Bone marrow (tissue), 2 donors: ENCODE measurements around the gene TTC39C.
"Not testable (repeated sequence)": the region's sequence is repeated elsewhere in the genome, so short reads cannot be mapped to it uniquely, and the experiment has no call there.

Experiments used
- DNase-seq, 2 donors: peaks; one replicate each; lab custom pipeline; 2025; lab: John Stamatoyannopoulos, UW

Gene TTC39C

DNA sequence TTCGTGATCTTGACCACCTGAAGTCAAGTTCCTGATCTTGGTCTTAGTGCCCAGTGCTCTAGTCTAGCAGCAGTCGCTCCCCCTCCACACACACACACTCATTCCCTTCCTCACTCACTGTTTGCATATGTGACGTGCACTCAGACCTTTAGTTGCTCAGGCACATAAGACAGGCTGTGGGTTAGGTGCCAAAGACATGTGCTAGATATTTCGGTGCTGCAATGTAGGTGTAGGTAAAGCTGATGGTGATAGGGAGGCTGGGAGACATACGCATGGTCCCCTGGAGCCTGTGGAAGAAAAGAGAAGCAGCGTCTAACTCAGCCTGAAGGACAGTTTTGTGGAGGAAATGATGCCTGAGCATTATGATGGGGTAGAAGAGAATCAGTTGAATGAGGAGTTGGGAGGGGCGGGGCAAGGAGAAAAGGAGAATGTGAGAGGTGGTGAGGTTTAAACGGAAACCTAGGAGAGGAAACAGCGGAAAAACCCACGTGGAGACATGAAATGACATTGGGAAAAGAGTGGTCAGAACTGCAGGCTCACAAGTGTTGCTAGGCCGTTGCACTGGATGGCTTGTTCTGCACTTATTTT is 3.8 kb downstream of the TTC39C start:
- DNase-seq, result no peak

DNA sequence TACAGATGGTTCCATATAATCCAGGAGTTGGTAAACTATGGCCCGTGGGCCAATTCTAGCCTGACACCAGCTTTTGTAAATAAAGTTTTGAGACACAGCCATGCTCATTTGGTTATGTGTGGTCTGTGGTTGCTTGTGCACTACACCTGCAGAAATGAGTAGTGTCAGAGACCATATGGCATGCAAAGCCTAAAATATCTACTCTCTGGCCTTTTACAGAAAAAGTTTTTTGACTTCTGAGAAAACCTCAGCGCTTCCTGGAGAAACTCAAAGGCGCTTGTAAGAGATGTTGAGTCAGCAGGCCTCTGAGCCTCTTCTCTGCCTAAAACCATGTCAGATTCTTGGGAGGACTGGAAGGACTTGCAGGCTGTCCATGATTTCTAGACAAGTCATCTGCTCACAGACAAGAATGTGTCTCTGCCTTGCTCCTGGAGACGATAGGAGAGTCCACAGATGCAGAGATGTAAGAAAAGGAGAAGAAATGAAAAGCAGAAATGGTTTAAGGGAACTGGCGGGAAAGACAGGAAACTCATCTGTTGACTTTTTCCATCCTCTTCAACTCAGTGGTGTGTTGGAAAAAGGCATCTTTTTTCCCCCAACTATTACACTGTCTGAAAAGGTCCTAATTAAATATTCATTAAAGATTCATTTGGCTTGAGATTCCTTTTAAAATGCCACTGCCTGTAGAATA is 5.2 kb downstream of the TTC39C start:
- peak in 1 of 2 donors; percentile 45 for DNase-seq

DNA sequence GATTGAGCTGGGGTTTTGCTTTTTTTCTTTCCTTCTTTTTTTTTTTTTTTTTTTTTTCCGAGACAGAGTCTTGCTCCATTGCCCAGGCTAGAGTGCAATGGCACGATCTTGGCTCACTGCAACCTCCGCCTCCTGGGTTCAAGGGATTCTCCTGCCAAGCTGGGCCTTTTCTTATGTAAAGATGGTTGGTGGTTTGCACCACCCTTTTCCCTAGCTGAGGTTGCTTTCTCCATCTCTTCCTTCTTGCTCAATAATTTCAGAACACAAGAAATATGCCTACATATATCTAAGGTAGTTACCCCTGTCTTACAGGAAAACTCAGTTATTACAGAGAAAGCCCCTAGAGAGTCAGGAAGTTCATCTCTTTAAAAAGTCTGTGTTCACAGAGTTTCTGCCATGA is 7.0 kb downstream of the TTC39C start:
- no peak for DNase-seq

DNA sequence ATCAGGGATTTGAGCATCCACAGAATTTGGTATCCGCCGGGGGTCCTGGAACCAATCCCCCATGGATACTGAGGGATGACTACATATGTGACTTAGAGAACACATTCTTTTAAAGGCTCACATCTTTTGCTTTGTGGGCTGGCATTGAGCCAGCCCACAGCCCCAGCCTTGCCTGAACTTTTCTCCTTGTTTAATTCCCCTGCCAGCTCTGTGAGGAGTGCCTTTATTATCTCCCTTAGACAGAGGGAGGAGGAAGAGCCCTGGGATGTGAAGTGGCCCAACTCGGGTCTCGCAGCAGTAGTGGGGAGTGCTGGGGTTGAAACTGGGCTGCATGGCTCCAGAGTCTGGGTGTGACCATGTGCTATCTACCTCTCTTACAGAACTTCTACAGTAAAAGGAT is 7.6 kb downstream of the TTC39C start:
- no peak for DNase-seq

DNA sequence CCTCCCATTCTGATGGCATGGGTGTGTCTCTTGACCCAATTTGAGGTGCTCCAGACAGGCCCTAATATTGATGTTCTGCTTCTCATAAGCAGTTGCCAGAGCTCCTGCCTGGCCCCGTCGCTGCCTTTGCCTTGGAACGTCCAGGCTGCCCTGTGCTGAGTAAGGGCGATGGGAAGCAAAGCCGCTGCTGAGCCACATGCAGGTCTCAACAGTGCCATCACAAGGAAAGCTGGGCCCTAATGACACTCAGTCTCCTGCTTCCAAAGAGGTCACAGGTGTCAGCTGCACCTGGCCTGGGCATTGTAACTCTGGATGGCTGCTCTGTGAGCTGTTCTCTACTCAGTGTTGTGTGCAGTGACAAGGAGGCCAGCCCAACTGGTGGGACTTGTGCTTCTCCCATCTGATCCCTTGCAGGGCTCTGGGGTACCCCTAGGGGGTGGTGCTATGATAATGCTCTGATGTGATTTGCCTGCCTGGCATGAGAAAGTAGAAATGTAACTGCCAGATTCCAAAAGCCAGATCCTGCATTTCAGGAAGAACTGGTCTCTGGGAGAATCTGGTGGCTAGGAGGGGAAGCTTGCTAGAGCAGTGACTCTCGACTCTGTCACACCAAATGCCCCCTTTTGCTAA is 8.7 kb downstream of the TTC39C start:
- no peak for DNase-seq

DNA sequence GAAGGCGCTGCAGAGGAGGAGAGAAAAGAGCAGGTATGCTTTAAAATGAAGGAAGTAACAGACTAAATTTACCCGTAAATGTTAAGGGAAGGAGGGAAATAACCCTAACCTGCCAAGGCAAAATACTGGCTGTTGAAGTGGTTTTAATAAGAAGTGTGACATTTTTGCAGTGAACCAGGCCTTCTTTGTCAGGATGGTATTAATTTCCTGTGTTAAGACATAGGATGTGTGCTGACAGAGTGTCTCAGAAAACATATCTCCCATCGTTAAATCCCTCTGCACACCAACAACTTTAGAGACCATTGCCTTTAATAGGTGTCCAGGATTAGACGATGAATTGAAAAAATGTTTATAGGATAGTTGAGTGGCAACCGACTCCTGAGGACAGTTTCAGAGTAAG is 9.9 kb downstream of the TTC39C start:
- no peak for DNase-seq

DNA sequence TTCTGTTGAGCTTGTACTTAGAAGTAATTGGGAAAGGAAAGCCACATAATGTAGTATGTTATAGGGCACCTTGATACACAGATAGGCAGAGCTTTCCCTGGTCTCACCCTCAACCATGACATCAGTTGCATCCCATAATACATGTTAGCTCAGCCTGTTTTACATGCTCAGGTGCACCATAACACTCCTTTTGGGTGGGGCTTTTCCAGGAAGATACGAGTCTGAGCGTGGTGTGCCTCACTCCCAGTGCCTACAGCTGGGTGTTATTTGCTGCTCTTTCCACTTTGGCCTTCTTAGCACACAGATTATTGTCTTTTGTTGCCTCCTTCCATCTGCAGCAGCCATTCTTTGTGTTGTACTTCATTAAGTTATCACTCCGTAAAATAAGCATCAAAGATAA is 11.9 kb downstream of the TTC39C start:
- no peak for DNase-seq

DNA sequence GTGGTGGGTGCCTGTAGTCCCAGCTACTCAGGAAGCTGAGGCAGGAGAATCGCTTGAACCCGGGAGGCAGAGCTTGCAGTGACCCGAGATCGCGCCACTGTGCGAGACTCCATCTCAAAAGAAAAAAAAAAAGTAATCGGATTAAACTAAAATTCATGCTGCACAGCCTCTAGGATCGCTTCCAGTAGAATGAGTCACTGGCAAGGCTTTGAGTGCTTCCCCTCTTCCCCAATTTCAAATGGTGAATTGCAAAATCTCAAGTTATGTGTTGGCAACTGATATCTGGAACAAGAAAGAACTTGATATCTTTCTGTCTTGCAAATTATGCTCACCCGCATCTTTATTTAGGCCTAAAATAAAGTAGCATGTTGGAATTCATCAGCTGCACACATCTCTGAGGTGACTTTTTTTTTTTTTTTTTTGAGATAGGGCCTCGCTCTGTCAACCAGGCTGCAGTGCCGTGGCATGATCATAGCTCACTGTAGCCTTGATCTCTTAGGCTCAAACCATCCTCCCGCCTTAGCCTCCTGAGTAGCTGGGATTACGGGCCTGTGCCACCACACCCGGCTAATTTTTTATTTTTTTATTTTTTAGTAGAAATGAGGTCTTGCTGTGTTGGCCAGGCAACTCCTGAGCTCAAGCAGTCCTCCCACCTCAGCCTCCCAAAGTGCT is 12.7 kb downstream of the TTC39C start:
- no peak for DNase-seq

DNA sequence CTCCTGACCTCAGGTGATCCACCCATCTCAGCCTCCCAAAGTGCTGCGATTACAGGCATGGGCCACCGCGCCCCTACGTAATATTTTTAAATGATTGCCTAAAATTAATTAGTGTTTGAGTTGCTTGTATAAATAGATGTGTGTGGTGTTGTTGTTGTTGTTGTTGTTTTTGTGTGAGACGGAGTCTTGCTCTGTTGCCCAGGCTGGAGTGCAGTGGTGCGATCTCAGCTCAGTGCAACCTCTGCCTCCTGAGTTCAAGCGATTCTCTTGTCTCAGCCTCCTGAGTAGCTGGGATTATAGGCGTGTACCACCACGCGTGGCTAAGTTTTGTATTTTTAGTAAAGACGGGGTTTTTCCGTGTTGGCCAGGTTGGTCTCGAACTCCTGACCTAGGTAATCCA is 14.4 kb downstream of the TTC39C start:
- DNase-seq, result not testable (repeated sequence)

DNA sequence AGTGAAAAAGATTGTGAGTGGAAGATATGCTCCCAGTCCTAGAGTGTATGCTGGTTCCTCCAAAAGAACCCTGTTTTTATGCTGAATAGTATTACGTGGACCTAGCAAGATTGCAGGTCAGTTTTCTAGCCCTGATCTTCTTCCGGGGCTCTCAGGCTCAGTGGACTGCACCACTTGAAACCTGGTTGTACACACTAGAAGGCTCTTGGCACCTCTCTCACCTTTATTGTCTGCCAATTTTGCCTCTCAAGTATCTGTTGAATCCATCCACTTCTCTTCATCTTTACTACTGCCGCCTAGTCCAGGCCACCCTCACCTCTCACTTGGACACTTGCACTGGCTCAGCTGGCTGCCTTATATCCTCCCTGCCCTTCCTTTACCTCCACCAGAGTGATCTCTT is 16.8 kb downstream of the TTC39C start:
- DNase-seq, result no peak

DNA sequence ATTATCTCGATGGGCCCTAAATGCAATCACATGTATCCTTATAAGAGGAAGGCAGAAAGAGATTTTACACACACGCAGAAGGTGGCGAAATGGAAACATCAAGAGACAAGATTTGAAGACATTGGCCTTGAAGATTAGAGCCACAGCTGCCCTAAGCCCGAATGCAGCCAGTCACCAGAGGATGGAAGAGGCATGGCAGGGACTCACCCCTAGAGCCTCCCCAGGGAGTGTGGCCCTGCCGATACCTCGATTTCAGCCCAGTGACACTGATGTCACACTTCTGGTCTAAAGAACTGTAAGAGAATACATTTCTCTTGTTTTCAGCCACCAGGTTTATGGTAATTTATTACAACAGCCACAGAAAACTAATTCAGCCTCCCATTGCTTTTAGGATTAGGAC is 17.4 kb downstream of the TTC39C start:
- DNase-seq, result no peak

DNA sequence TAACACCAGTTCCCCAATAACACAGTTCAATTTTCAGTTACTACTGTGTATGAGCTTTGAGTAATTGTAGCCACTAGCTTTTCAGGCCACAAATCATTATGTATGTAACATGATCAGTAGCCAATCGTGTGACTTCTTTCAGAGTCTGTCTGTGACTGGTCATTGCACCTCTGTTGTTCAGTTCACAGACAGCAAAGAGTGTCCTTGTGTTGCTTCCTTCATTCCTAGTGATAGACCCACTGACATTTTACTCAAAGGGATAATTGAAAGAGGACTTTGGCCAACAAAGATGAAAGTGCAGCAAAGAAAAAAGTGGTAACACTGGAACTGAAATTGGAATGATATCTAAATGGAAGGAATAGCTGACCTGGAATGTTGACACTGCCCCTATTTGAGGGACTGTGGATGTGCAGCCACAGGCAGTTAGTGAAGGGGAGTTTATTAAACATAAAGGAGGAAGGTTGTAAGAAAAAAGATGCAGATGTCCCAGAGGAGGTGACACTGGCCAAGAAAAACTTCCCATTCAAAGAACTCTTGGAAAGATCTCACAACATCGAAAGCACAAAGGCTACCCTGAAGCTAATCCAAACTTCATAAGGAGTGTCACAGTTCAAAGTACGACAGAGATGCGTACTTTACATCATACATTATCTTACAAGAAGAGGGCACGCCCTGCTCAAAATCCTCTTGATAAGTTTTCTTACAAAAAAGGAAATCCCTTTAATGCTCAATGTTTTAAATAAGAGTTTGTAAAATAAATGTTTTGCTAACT is 19.3 kb downstream of the TTC39C start:
- no peak for DNase-seq

DNA sequence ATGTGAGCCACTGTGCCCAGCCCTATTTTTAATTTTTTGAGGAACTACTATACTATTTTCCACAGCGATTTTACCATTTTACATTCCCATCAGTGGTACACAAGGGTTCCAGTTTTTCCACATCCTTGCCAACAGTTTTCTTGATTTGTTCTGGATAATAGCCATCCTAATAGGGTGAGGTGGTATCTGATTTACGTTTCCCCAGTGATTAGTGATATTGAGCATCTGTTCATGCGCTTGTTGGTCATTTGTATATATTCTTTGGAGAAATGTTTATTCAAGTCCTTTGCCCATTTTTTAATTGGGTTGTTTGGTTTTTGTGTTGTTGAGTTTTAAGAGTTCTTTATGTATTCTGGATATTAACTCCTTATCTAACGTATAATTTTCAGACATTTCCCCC is 20.8 kb downstream of the TTC39C start:
- DNase-seq, result no peak

DNA sequence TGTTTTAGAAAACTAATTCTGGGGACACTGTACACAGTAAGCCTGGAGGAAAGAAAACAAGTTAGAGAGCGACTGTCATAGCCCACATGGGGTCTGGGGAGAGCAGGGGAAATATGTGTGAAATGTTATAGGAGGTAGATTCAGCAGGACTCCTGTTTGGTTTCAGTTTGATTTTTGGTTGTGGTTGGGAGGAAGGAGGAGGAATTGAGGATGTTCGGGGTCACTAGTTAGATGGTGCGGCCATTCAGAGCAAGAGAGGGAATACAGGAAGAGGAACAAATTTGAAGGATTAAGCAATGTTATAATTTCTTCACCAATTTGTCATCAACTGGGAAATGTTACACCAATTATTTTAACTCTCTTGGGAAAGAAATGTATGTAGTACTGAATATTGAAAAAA is 25.1 kb downstream of the TTC39C start:
- DNase-seq, result no peak

DNA sequence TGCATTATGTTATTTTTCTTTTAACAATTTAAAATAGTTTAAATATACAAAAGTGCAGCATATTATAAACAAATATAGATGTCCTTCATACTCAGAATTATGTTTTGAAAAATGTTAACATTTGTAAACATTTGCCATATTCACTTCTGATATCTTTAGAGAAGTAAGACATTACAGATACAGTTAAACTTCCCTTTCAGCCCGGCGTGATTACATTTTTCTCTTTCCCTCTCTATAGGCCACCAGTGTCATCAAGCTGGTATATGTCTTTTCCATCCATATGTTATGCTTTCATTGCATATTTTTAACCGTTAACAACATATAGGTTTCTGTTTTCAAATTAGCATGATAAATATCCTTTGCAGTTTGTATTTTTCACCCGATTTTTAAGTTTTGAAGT is 27.1 kb downstream of the TTC39C start:
- DNase-seq, result no peak

DNA sequence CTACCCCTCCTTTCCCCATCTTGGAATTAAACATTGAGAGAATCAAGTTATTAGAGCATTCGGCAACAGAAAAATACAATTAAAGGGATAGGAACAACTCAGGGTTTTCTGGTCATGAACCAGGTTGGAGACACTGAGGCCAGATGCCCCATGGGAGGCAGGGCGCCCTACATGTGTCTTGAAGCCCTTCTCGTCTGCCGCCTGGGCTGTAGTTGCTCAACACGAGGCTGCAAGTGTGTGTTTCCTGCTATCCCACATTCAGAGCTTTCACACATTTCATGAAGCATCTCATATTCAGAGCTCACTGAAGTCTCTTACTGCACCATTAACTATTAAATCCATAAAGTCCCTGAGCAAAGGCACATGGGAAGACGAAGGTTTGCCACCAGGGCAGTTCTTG is 28.8 kb downstream of the TTC39C start:
- no peak for DNase-seq

DNA sequence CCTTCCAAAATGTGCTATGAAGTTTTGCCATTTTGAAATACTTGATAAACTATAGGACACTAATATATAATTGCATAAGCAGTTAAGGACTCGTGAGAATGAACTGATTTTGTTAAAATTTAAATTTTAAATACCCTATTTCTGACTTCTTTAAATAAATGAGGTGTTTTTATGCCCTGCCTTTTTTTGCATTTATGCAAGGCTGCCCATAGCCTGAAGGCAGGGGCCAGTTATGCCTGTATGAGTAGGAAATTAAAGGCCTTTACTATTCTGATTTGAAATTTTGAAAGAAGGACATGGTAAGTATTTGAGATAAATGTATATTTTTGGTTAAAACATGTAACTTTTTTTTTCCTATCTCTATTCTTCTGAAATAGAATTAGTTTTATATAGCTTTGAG is 33.7 kb downstream of the TTC39C start:
- no peak for DNase-seq

DNA sequence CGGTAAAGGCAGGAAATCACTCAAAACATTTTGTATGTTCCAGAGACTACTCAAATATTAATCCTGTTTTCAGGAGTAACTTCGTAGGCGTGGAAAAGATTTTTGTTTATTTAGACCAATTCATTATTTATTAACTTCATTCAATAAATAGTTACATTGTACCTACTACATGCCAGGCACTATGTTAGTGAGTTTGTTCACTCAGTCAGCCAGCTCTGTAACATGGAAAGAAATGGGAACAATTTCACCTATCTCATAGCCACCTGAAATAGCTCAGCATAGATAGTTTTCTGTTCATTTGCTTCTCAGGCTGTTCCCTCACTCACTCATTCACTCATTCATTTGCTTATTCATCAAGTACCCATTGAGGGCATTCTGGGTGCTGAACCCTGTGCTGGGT is 34.6 kb downstream of the TTC39C start:
- DNase-seq, result no peak

DNA sequence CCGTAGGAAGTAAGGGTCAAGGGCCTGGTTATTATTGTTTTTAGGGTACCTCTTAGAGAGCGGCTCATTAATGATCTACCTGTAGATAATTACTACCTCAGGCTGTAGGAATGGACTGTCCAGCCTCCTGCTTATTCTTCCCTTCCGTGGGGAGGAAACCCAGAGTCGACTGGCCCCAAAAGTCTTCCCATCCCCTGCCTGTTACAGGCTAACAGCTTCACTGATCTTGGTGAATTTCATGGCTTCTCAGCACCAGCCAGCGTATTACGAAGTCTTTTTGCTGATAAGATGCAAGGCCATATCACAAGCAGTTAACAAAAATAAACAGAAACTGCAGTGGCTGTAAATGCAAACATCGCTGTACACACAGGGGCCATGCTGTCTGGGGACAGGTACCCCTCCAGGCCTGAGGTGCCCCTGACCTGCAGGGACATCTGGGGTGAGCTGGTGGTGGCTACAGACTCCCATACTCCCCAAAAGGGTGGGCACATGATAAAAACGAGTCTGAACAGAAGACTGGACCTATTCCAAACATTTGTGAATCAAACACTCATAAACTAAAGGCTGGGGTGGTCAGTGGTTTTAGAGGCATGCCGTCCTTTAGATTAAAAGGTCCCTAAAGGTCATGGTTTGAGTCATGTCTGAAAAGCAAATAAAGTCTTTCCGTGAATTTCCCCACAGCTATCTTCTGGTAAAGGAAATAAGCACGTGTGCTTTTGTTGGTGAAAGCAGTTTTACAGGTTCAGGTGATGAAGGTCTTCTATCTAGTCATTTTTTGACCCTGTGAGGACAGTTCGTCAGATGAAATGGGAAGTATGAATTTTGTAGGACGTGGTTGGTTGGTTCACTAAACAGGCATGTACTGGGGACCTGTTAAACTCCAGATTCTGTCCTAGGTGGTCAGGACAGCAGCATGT is 36.7 kb downstream of the TTC39C start:
- DNase-seq, result no peak

DNA sequence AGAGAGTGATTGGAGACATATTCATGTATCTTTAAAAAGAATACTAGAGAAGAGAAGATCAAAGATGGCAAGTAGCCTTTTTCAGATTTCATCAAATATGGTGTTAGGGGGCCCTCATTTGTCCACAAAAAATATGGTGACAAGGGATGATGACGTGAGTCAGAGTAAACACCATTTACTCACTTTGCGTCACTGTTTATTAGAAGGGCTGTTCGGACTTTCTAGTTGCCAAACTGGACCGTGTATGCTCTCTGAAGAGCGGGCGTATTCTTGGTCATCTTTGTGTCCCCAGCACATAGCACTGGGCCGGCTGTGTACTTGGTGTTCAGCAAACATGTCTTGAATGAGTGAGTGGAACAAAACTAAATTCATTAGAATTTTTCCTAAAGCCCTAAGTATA is 37.5 kb downstream of the TTC39C start:
- no peak for DNase-seq

DNA sequence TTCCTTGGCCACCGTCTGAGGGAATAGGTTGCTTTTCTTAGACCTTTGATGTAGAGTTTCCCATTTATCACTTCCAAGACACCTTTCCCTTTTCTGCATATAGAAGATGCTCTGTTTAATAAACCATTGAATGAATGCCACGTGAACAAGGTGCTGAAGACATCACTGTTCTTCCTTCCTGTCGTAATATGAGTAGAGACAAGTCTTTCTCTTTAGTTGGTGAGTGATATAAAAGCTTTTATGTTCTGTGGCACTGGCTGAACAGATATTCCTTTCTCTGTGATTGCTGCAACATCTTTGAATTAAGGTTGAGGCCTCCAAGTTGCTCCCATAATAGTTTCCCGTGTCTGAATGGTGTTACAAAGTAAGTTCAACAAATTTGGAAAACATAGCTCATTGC is 38.7 kb downstream of the TTC39C start:
- DNase-seq, result no peak
